Measurements from ENCODE around the gene NAGK. TPM values are rescaled to one million over a fixed set of nuclear protein-coding genes. Genes with fewer than 3 reads are reported as not detected.

The NAGK gene
- total and polyA plus RNA-seq, 2 donors (not counting 3 experiments of a cell fraction or from before 2014, with no cell fraction given), result 130 to 184 TPM

DNA sequence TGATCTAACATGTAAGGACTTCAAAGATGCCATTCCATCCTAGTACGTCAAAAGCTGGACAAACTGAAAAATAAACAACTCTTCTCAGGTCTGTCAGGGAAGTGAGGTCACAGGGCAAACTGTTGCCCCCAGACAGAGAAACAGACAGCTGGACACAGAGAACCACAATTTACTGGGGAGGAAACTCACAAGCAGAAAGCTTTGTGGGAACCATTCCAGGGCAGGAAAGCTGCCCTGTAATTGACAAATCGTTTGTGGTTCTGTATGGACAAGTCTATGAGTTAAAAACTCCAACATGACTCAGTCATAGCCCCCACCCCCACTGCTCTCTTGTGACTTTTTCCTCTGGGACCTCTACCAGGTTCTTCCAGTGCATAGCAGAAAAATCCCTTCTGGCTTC is 33.2 kb downstream of the NAGK start:
- Histone ChIP-seq H3K9me1 (replicated peaks; ENCODE audit: control insufficient read depth, extremely low read depth, insufficient read depth, low read length) (no peaks in the 10 kb centered on the region), H3K4me3 (replicated peaks in 1 of 3; ENCODE audit: insufficient read depth in 1 of 3, low read depth in 1 of 3, low read length in 3 of 3) (no peak overlapping the region), H3K4me2 (ENCODE audit: insufficient read depth, low read length) (no peak overlapping the region), H2AFZ (ENCODE audit: low read depth, low read length) (no peak overlapping the region), H4K20me1 (replicated peaks; ENCODE audit: control insufficient read depth, extremely low read depth, insufficient read depth, low read length) (no peaks in the 10 kb centered on the region), H3K36me3 (ENCODE audit: control insufficient read depth in 2 of 2, extremely low read depth in 1 of 2, insufficient read depth in 2 of 2, low read length in 2 of 2) (no peaks in the 10 kb centered on the region), H3K27me3 (ENCODE audit: control insufficient read depth in 2 of 2, insufficient read depth in 2 of 2, low read length in 2 of 2) (no peaks in the 10 kb centered on the region), H3K9me3 (replicated peaks; ENCODE audit: control insufficient read depth, insufficient read depth, low read length) (no peaks in the 10 kb centered on the region), H3K9ac (replicated peaks; ENCODE audit: extremely low read depth, insufficient read depth, low read length) (no peak overlapping the region), H3K79me2 (ENCODE audit: control insufficient read depth, insufficient read depth, low read length) (no peaks in the 10 kb centered on the region), H3K27ac (ENCODE audit: insufficient read depth, low read depth, low read length) (no peak overlapping the region), H3K4me1 (ENCODE audit: control insufficient read depth, extremely low read depth, insufficient read depth, low read length) (no peaks in the 10 kb centered on the region)
- TF ChIP-seq GATA2 (IDR thresholded peaks at IDR 0.05; ENCODE audit: insufficient read depth, insufficient read length, low read depth, low read length), result no peak
- TF ChIP-seq MYC (IDR thresholded peaks at IDR 0.05; ENCODE audit: low read depth, low read length), result no peak
- no peak for TF ChIP-seq POLR2AphosphoS5 (IDR thresholded peaks at IDR 0.05; ENCODE audit: insufficient read depth, low read depth, low read length)
- TF ChIP-seq, protein P1, sequence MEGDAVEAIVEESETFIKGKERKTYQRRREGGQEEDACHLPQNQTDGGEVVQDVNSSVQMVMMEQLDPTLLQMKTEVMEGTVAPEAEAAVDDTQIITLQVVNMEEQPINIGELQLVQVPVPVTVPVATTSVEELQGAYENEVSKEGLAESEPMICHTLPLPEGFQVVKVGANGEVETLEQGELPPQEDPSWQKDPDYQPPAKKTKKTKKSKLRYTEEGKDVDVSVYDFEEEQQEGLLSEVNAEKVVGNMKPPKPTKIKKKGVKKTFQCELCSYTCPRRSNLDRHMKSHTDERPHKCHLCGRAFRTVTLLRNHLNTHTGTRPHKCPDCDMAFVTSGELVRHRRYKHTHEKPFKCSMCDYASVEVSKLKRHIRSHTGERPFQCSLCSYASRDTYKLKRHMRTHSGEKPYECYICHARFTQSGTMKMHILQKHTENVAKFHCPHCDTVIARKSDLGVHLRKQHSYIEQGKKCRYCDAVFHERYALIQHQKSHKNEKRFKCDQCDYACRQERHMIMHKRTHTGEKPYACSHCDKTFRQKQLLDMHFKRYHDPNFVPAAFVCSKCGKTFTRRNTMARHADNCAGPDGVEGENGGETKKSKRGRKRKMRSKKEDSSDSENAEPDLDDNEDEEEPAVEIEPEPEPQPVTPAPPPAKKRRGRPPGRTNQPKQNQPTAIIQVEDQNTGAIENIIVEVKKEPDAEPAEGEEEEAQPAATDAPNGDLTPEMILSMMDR (IDR thresholded peaks at IDR 0.05; ENCODE audit: extremely low read depth in 1 of 2, insufficient read depth in 1 of 2, low read depth in 1 of 2, low read length in 2 of 2), result no peak
- TF ChIP-seq EZH2 (IDR thresholded peaks at IDR 0.05; ENCODE audit: borderline replicate concordance, low read depth, low read length, severe bottlenecking), result no peak
- TF ChIP-seq, protein P2, sequence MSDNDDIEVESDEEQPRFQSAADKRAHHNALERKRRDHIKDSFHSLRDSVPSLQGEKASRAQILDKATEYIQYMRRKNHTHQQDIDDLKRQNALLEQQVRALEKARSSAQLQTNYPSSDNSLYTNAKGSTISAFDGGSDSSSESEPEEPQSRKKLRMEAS (IDR thresholded peaks at IDR 0.05; ENCODE audit: insufficient read depth, insufficient read length), result no peak
- no peak for TF ChIP-seq JUN (IDR thresholded peaks at IDR 0.05; ENCODE audit: borderline replicate concordance, insufficient read depth, insufficient read length, low read depth)
- FAIRE-seq (no peak), DNase-seq (ENCODE audit: low read depth, low spot score) (peak; percentile 78)
- BruUV-seq (replicated peaks), result no TSS peak
- POLR2A ChIA-PET, result no interaction called here
- CTCF ChIA-PET, result interaction anchor here (0.8 to 4.1 kb wide), 13 partner anchors 10 to 1048 kb away, joined by 3 to 24 read pairs (median 10); partner anchors contain the start of genes MCEE, NAGK and PAIP2B
- dilution Hi-C loops (cut with MboI; ENCODE audit: extremely low pct_ligation_motif_present, low sequenced_read_pairs) (no loop called here), intact Hi-C loops (cut with micrococcal nuclease) (loop anchor here (5.0 kb wide), 1 partner anchor 1079 kb away; no protein-coding TSS in a partner anchor)
